Upper lobe of left lung (tissue), 6 donors: ENCODE results near the gene IFT88. TPM values are rescaled to one million over a fixed set of nuclear protein-coding genes. Genes with fewer than 3 reads are reported as not detected.
A peak's percentile ranks its signal among the peaks of the same experiment; 100 is the strongest.

ENCODE experiments used
- ATAC-seq, 2 donors: fragments of 200-7000 bp; cut with Tn5 transposase; one replicate each; pipeline ENCODE4 v1.9.1; 2022; ENCODE audit warnings: mild to moderate bottlenecking in 2 of 2, moderate library complexity in 2 of 2; ENCODE audit not compliant: low FRiP score in 2 of 2
- DNase-seq, 2 donors: peaks; one replicate each; pipeline ENCODE4 v3.0.0-alpha.2; 2019 to 2020
- H3K27ac ChIP-seq, 4 donors: fragments of 200-600 bp; sonication (generic); one replicate each; pipeline ENCODE4 v1.5.1; 2016 to 2019
- H3K27me3 ChIP-seq, 4 donors: fragments of 200-600 bp; sonication (generic); one replicate each; pipeline ENCODE4 v1.5.1; 2017 to 2019
- H3K36me3 ChIP-seq, 4 donors: fragments of 200-600 bp; sonication (generic); one replicate each; pipeline ENCODE4 v1.5.1; 2016 to 2019
- H3K4me1 ChIP-seq, 4 donors: fragments of 200-600 bp; sonication (generic); one replicate each; pipeline ENCODE4 v1.5.1; 2018 to 2019
- H3K4me3 ChIP-seq, 4 donors: fragments of 200-600 bp; sonication (generic); one replicate each; pipeline ENCODE4 v1.5.1; 2017 to 2019; ENCODE audit warnings: mild to moderate bottlenecking in 2 of 4, moderate library complexity in 1 of 4
- H3K9me3 ChIP-seq, 4 donors: fragments of 200-600 bp; sonication (generic); one replicate each; pipeline ENCODE4 v1.5.1; 2018 to 2019
- CTCF ChIP-seq, 6 experiments: fragments of 450-650 bp in 4 of 6; fragments of 200-600 bp in 2 of 6; sonication (generic) in 2 of 6; IDR thresholded peaks; one replicate each; pipeline ENCODE4 v1.5.1; 2016 to 2019; ENCODE audit warnings: antibody characterized with exemption in 6 of 6
- EP300 ChIP-seq, 4 donors: sonication (generic); formaldehyde crosslinking; IDR thresholded peaks; one replicate each; pipeline ENCODE4 v1.5.1; 2017; ENCODE audit warnings: antibody characterized with exemption in 4 of 4, control low read depth in 2 of 4
- POLR2A ChIP-seq, 4 donors: fragments of 450-650 bp; IDR thresholded peaks; one replicate each; pipeline ENCODE4 v1.5.1; 2016 to 2017; ENCODE audit warnings: antibody characterized with exemption in 4 of 4, mild to moderate bottlenecking in 2 of 4
- POLR2AphosphoS5 ChIP-seq, 2 donors: sonication (generic); formaldehyde crosslinking; IDR thresholded peaks; one replicate each; pipeline ENCODE4 v1.5.1; 2017; ENCODE audit warnings: antibody characterized with exemption in 2 of 2
- WGBS, 2 donors: methylation state at CpG; one replicate each; pipeline ENCODE4 v1.1.5; 2017 to 2018; 5-methylcytosine and 5-hydroxymethylcytosine counted together
- total RNA-seq, 6 donors: library from RNA; depleted of rRNA in 4 of 6; stranded (reverse); fragments of >200 nt in 4 of 6; gene quantifications; one replicate each; pipeline versions ENCODE4 v1.1.0 to v1.2.1, GENCODE V29; 2016 to 2021
- donor health status: DM: no; HTN: no; CAD: no; lungs with moderate emphysema.
- donor health status: DM: no; HTN: yes; CAD: no; lungs with severe emphysema.

IFT88 gene
- total RNA-seq, 6 donors from 2014 or later: 5.5 to 55.5 (median 15.5) TPM

- Histone ChIP-seq H3K27me3 (peaks cover 0 to 10% (median 4%) of the 10 kb centered on the region in 4 donors), H3K4me3 (no peak overlapping the region), H3K36me3 (no peaks in the 10 kb centered on the region), H3K9me3 (no peaks in the 10 kb centered on the region), H3K27ac (no peak overlapping the region), H3K4me1 (peaks cover 13 to 14% (median 14%) of the 10 kb centered on the region in 4 donors)
- no peak for TF ChIP-seq POLR2AphosphoS5 (IDR thresholded peaks at IDR 0.05)
- no peak for TF ChIP-seq CTCF (IDR thresholded peaks at IDR 0.05)
- TF ChIP-seq EP300 (IDR thresholded peaks at IDR 0.05): no peak
- no peak for TF ChIP-seq POLR2A (IDR thresholded peaks at IDR 0.05)
- DNase-seq (no peak), ATAC-seq (no peak)
- 84 to 96% methylated on average over 12 of the region's 12 CpGs for WGBS, 2 donors
Observed at GRCh38 chr13:20718958-20719566, 152.1 kb downstream of the IFT88 start.

DNA sequence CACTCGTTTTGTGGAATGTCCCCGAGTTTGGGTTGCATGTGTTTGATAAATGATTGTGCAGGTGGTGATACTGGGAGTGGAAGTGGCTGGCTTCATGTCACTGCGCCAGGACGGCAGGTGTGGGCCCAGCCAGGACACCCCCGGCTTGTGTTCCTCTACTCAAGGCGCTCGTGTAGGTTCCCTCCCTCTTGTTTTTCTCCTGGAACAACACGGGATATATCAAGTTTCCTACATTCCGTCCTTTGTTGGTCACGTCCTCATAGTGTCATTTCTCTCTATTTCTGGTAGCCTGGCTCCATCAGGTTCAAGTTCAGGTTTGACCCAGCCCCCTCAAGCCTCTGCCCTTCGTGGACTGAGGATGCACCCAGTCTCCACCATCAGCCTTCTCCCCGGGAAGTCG, 152.8 kb downstream of the IFT88 start:
- H3K9me3 ChIP-seq: no peaks in the 10 kb centered on the region
- ATAC-seq (no peak), DNase-seq (no peak)
- 83 to 84% methylated on average over 13 of the region's 13 CpGs for WGBS, 2 donors
- H3K27ac ChIP-seq: no peak overlapping the region
- peaks cover 13 to 14% (median 14%) of the 10 kb centered on the region in 4 donors for H3K4me1 ChIP-seq
- H3K36me3 ChIP-seq: no peaks in the 10 kb centered on the region
- H3K4me3 ChIP-seq: no peak overlapping the region
- no peak for TF ChIP-seq CTCF (IDR thresholded peaks at IDR 0.05)
- TF ChIP-seq POLR2AphosphoS5 (IDR thresholded peaks at IDR 0.05): no peak
- TF ChIP-seq POLR2A (IDR thresholded peaks at IDR 0.05): no peak
- TF ChIP-seq EP300 (IDR thresholded peaks at IDR 0.05): no peak
- H3K27me3 ChIP-seq: peaks cover 0 to 10% (median 4%) of the 10 kb centered on the region in 4 donors

DNA sequence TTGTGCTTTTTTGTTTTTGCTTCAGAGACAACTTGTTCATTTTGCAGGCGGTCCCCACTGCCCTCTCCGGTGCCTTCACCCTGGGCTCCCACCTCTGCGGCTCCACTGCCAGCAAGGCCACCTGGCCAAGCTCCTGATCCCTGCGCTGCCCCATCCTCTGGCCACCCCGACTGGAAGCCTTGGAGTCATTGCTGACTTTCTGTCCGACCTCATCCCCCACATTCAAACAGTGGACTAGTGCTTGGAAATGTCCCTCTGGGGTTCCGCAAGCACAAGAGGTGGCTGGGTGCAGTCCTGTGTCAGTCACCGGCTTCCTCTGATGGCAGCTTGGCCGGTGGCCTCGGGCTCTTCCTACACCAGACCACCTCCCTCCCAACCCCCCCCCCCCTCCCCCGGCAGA, 153.5 kb downstream of the IFT88 start:
- DNase-seq (no peak), ATAC-seq (no peak)
- Histone ChIP-seq H3K4me3 (no peak overlapping the region), H3K9me3 (no peaks in the 10 kb centered on the region), H3K4me1 (peaks cover 13 to 14% (median 14%) of the 10 kb centered on the region in 4 donors), H3K36me3 (no peaks in the 10 kb centered on the region), H3K27me3 (peaks cover 0 to 10% (median 4%) of the 10 kb centered on the region in 4 donors), H3K27ac (no peak overlapping the region)
- TF ChIP-seq POLR2AphosphoS5 (IDR thresholded peaks at IDR 0.05) (no peak), POLR2A (IDR thresholded peaks at IDR 0.05) (no peak), CTCF (IDR thresholded peaks at IDR 0.05) (no peak), EP300 (IDR thresholded peaks at IDR 0.05) (no peak)
- 82 to 94% methylated on average over 11 of the region's 11 CpGs for WGBS, 2 donors

DNA sequence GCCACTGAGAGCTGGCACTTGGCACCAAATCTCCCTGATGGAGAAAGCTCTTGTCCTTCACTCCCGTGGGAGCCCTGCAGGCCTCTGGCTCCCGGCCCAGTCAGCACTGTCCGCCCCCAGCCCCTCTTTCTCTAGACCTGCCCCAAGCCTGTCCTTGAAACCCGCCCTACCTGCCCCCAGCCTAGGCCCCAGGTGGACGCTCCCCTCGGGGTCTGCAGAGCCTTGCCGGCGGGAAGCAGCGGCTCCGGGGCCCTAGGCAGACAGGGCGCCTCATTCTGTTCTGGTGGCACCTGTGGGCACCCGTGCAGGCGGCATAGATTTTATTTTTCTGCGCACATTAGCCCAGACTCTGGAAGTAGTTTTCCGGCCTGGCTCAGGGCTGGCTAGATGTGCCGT, 154.1 kb downstream of the IFT88 start:
- ATAC-seq: no peak
- Histone ChIP-seq H3K9me3 (no peaks in the 10 kb centered on the region), H3K36me3 (no peaks in the 10 kb centered on the region), H3K4me3 (peak overlapping the region in 2 of 4 donors; percentile 49 to 50), H3K4me1 (peaks cover 13 to 14% (median 14%) of the 10 kb centered on the region in 4 donors), H3K27ac (no peak overlapping the region), H3K27me3 (peaks cover 0 to 10% (median 4%) of the 10 kb centered on the region in 4 donors)
- TF ChIP-seq EP300 (IDR thresholded peaks at IDR 0.05): no peak
- TF ChIP-seq CTCF (IDR thresholded peaks at IDR 0.05): no peak
- 85 to 90% methylated on average over 14 to 16 of the region's 16 CpGs for WGBS, 2 donors
- DNase-seq: peak in 1 of 2 donors; percentile 61
